Fibroblast of the conjunctiva (primary cell): ENCODE measurements around the gene AP1G1.
"Not testable (repeated sequence)": the region's sequence is repeated elsewhere in the genome, so short reads cannot be mapped to it uniquely, and the experiment has no call there.

Experiments used
- DNase-seq: peaks from one replicate; pipeline ENCODE4 v3.0.0-alpha.2; 2010; ENCODE audit warnings: low read depth

The AP1G1 gene

GRCh38 chr16:71808593-71809459 is at the start of gene AP1G1:
Gene AP1G1 (minus strand): TSS chr16:71808834. CDS start chr16:71789479, 19,355 bp downstream.
- peak; percentile 96 for DNase-seq

- no peak for DNase-seq
These were observed 47.5 kb upstream of the AP1G1 start for GRCh38 chr16:71855937-71856662.

- DNase-seq: no peak
These were observed 45.8 kb upstream of the AP1G1 start for GRCh38 chr16:71854369-71854948.

GRCh38 chr16:71853413-71853812 is 44.8 kb upstream of the AP1G1 start:
- no peak for DNase-seq

DNA sequence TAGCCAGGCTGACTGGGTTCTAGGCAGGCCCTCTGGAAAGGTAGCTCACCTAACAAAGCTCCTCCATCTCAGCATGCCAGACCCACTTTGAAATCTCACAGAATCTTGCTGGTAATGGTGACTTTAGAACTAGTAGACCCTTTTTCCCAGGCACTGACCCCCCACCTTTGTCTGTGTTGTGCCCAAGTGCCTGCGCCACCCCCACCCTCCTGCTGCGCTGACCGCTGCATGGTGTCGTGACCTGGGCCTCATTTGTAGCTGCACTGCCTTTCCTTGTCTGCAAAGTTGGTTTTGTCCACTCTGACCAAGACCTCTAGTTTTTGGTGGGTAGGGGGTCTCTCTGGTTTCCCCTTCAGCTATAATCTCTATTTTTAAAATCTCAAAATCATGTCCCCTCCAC is 43.9 kb upstream of the AP1G1 start:
- no peak for DNase-seq

- DNase-seq: no peak
These were observed 43.5 kb upstream of the AP1G1 start for GRCh38 chr16:71852158-71852557.

GRCh38 chr16:71851746-71852145 is 43.1 kb upstream of the AP1G1 start:
- DNase-seq: peak; percentile 24

GRCh38 chr16:71848622-71849021 is 40.0 kb upstream of the AP1G1 start:
- no peak for DNase-seq

DNA sequence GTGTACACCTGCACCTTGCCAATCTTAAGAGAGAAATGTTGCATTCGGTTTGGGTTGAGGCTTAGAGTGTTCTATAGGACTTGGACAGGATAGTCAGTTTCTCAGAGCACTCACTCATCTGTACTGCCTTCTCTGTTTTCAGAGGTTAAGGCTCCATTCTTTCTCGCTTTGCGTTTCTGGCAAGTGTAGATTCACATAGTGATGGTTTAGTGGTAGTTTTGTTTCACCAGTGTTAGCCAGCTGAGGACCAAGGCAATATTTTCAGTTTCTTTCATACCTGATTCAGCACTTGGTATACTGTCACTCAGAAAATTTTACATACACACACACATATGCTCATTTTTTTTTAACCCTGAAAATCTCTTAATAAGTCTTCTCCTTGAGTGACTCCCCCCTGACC is 38.5 kb upstream of the AP1G1 start:
- no peak for DNase-seq

- no peak for DNase-seq
These were observed 37.8 kb upstream of the AP1G1 start for GRCh38 chr16:71846431-71846830.

GRCh38 chr16:71845639-71846430 is 37.2 kb upstream of the AP1G1 start, which contains the start of gene ATXN1L:
Gene ATXN1L (plus strand): TSS chr16:71845976. CDS start chr16:71849741, 3,765 bp downstream.
- peak; percentile 83 for DNase-seq

- no peak for DNase-seq
These were observed 34.9 kb upstream of the AP1G1 start for GRCh38 chr16:71843572-71843971.

DNA sequence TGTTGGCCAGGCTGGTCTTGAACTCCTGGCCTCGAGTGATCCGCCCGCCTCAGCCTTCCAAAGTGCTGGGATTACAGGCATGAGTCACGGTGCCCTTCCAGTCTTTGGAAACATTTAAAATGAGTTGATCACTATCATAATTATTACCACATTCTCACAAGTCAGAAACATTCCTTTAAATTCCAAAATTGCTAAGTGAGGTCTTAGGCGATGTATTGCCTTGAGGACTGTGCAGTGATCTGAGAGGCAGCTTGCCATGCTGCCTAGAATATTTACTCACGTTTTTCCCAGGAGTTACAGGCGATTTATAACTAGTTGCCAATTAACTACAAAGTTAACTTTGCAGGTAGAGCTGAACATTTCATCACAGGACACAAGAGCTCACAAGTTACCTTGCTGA is 31.4 kb upstream of the AP1G1 start:
- peak; percentile 18 for DNase-seq

DNA sequence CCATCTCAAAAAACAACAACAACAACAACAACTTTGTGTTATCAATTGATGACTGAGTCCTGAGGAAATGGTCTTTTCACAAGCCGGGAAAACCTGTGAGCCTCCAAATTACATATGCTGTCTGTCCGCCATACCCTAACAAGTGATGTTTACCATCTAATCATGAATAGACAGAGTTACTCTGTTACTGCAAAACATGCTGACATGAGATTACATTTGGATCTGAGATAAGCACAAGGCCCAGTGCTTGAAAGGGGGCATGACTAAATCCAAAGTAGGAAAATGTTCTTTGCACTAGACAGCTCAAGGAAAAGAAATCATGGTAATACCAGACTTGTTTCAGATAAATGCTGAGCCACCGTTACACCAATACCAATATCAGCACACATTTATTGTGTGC is 28.5 kb upstream of the AP1G1 start:
- DNase-seq: no peak

DNA sequence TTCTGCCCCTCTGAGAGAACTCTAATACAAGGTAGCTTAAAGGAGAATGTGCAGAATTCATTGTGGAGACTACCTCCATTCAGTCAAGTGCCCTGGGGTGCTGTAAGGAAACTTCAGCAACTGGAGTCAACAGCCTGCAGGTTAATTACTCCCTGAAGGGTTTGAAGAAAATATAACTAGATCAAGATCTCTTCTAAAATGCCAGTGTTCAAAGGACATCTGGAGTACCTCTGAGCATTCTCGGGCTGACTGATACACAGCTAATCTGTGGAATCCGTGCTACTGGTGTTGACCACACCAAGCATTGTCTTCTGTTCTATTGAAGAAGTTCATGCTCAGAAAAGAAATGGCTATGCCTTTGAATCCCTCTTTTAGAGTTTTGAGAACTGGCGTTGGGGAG is 25.7 kb upstream of the AP1G1 start:
- no peak for DNase-seq

DNA sequence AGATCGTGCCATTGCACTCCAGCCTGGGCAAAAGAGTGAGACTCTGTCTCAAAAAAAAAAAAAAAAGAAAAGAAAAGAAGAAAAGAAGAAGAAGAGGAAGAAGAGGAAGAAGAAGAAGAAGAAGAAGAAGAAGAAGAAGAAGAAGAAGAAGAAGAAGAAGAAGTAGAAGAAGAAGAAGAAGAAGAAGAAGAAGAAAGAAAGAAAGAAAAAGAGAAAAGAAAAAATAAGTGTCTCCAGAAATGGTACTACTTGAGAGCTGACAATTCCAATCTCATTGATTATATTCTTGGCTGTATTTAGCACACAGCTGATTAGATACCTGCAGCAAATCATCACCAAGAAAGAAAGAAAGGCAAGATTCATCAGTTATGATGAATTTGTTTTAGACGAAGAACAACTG is 23.5 kb upstream of the AP1G1 start:
- DNase-seq: not testable (repeated sequence)

- not testable (repeated sequence) for DNase-seq
These were observed 23.1 kb upstream of the AP1G1 start for GRCh38 chr16:71831698-71832097.

DNA sequence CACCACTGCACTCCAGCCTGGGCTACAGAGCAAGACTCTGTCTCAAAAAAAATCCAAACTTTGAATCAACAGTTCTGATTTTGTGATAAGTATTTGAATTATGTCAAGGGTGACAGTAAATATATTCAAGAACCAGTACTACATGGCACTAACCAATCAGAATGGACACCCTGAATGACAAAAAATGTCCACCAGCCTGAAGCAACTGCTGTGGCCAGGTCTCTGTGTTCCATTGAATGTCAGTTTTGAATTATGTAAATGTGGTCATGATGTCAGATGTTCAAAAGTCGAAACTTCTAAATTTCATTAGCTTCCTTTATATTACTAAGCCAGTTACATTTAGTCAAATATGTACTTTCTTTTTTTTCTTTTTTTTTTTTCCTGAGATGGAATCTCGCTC is 21.7 kb upstream of the AP1G1 start:
- no peak for DNase-seq

GRCh38 chr16:71826533-71827017 is 17.9 kb upstream of the AP1G1 start:
- no peak for DNase-seq

GRCh38 chr16:71817155-71817500 is 8.5 kb upstream of the AP1G1 start:
- DNase-seq: not testable (repeated sequence)

- DNase-seq: no peak
These were observed 2.7 kb upstream of the AP1G1 start for GRCh38 chr16:71811261-71811803.

DNA sequence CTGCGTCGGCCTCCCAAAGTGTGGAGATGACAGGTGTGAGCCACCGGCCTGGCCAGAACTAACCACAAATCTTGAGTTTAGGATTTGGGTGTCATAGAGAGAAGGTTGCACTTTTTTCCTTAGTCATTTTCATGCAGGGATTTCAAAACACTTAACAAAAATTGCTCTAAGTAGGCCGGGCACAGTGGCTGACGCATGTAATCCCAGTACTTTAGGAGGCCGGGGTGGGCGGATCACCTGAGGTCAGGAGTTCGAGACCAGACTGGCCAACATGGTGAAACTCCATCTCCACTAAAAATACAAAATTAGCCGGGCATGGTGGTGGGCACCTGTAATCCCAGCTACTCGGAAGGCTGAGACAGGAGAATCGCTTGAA is 1.5 kb upstream of the AP1G1 start:
- DNase-seq: not testable (repeated sequence)
